ENCODE measurements around the gene NUMB. TPM values are rescaled to one million over a fixed set of nuclear protein-coding genes. Genes with fewer than 3 reads are reported as not detected.
A peak's percentile ranks its signal among the peaks of the same experiment; 100 is the strongest.

NUMB gene
- polyA plus RNA-seq (ENCODE audit: insufficient read length in 3 of 3), result 10 to 100 TPM; 85.0 to 86.4 (median 85.3) TPM

DNA sequence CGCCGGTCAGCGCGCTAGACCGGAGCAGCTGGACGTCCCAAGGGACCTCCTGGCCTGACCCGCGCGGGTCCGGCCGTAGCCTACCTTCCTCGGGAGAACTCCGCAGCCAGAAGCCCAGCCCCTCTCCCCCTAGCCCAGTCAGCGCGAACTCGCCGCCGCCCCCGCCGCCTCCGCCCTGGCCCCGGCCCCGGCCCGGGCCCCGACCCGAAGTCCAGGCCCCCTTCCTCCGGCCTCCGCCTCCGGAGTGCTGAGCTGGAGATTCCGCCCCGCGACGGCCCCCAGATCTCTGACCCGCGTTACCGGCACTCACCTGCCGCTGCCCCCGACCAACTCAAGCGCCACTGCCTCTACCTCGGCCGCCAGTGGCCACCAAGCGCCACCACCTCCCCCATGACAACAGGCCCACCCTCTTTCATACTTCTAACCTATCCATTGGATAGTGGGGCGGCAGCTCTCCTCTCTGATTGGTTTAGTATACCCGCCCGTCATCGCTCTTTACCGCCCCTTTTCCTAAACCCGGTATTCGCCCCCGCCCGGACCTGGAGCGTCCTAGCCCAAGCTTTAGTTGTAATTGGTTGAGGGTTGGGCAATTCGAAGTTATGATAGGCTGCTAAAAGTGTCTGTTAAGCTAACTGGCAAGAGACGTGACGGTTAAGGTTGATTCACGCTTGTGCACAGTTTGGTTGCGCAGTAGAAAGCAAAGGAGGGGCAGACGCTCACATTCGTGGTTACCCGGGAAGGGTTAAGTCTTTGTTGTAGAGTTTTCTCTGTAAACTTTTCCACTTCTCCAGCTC is at the start of gene NUMB:
TSS of gene NUMB (minus strand) at position 364 of the 794 bp plus-strand sequence. CDS start 102,795 bp downstream, outside the sequence.
- peak; percentile 99 to 100 (median 100) for DNase-seq (ENCODE audit: low read depth in 3 of 3, low spot score in 2 of 3)

GRCh38 chr14:73503648-73504047 is 45.3 kb upstream of the NUMB start:
- no peak for DNase-seq (ENCODE audit: low read depth in 3 of 3, low spot score in 2 of 3)

DNA sequence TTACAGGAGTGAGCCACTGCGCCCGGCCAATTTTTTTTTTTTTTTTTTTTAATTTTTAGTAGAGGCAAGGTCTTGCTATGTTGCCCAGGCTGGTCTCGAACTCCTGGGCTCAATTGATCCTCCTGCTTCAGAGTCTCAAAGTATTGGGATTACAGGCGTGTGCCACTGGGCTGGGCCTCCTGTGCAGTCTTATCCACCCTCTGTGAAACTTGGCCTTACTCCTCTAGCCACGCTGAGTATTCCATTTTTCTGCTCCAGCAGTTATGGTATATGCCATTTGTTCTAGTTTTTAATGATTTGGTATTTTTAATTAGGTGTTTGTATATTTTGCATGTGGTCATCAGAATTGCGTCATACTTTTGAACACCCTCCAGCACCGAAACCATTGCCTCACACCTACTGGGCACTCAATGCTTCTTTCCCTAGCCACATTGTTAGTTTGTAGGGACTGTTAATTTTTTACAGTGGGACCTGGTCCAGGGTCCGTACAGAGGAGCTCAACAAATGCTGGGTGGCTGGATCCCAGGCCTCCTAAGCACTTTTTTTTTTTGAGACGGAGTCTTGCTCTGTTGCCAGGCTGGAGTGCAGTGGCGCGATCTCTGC is 43.8 kb upstream of the NUMB start:
- no peak for DNase-seq (ENCODE audit: low read depth in 3 of 3, low spot score in 2 of 3)

- no peak for DNase-seq (ENCODE audit: low read depth in 3 of 3, low spot score in 2 of 3)
These were observed 42.0 kb upstream of the NUMB start for GRCh38 chr14:73500360-73500759.

- DNase-seq (ENCODE audit: low read depth in 3 of 3, low spot score in 2 of 3), result no peak
These were observed 36.2 kb upstream of the NUMB start for GRCh38 chr14:73494593-73494992.

- no peak for DNase-seq (ENCODE audit: low read depth in 3 of 3, low spot score in 2 of 3)
These were observed 34.3 kb upstream of the NUMB start for GRCh38 chr14:73492670-73493069.

- DNase-seq (ENCODE audit: low read depth in 3 of 3, low spot score in 2 of 3), result no peak
These were observed 33.8 kb upstream of the NUMB start for GRCh38 chr14:73492043-73492552.

GRCh38 chr14:73491256-73492042 is 33.1 kb upstream of the NUMB start:
- peak in 2 of 3 donors; percentile 10 to 18 for DNase-seq (ENCODE audit: low read depth in 3 of 3, low spot score in 2 of 3)

DNA sequence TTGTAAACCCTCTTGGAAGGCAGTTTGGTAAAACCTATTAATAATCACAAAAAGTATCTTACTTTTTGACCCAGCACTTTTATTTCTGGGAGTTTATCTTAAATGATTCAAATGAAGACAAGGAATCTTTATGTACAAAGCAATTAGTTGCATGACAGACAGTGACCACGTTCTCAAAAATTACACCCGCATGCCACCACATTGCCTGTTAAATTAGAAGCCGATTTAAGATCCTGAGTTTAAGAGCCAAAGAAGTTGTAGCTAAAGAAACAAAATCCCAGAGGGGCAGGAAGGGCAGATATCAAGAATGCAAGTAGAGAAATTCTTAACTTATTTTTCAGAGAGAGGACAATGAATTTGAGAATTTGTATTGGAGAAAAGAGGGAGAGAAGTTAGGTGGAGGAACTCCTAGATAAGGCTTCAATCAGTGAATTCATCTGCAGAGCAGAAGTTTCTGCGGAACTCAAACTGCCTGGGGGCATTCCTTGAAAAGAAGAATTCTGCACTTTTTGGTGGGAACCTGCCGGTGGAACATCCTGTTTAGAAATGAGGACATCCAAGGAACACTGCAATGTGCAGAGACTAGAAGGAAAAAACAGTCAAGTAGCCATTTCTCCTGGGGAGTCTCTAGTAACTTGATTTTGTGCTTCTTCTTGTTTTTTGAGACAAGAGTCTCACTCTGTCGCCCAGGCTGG is 31.3 kb upstream of the NUMB start:
- DNase-seq (ENCODE audit: low read depth in 3 of 3, low spot score in 2 of 3), result no peak

- no peak for DNase-seq (ENCODE audit: low read depth in 3 of 3, low spot score in 2 of 3)
These were observed 20.3 kb upstream of the NUMB start for GRCh38 chr14:73478684-73479083.

GRCh38 chr14:73477618-73478266 is 19.4 kb upstream of the NUMB start:
- DNase-seq (ENCODE audit: low read depth in 3 of 3, low spot score in 2 of 3), result no peak

DNA sequence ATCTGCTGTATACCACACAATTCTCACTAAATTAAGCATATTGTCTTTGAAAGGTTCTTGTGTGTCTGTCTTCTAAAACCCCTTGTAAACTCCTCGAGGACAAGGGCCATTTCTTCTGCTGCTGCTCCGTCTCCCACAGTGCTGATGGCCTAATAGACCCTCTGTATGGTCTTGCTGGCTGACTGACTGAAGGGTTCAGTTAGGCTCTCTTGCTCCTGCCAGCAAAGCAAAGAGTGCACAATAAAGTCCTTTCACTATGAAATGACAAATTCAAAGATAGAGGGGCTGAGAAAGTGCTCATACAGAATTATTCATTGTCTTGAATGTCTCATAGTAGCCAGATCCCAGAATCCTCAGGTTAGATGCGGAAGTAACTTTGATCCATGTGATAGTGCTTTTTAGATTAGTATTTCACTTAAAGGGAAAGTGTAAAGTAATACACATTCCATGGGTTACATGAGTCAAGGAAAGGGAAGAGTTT is 18.1 kb upstream of the NUMB start:
- no peak for DNase-seq (ENCODE audit: low read depth in 3 of 3, low spot score in 2 of 3)

- DNase-seq (ENCODE audit: low read depth in 3 of 3, low spot score in 2 of 3), result no peak
These were observed 16.6 kb upstream of the NUMB start for GRCh38 chr14:73474952-73475351.

DNA sequence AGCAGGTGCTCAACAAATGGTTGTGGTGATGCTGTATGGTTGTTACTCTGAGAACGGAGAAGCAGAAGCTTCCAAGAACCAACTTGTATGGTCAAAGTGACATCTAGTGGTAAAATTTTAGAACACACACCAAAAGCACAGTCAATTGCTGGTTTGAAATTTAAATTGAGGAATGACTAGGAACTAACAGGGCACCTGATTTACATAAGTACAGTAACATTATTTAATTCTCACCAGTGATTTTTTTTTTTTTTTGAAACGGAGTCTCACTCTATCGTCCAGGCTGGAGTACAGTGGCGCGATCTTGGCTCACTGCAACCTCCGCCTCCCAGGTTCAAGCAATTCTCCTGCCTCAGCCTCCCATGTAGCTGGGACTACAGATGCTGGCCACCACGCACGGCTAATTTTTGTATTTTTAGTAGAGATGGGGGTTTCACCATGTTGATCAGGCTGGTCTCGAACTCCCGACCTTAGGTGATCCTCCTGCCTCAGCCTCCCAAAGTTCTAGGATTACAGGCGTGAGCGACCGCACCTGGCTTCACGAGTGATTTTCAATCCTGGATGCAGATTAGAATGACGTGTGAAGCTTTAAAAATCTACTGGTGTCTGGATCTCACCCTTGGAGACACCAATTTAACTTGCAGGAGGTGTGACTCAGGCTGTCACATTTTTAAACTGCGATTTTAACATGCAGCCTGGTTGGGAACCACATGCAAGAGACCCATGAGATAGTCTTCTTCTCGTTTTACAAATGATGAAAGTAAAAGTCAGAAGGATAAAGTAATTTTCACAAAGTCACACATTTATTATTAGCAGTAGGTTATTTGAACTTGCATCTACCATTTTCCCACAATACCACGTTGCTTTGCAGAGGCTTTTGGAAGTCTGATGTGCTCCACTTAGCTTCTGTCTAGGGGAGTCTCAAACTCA is 14.1 kb upstream of the NUMB start:
- DNase-seq (ENCODE audit: low read depth in 3 of 3, low spot score in 2 of 3), result no peak

GRCh38 chr14:73471582-73472184 is 13.3 kb upstream of the NUMB start:
- DNase-seq (ENCODE audit: low read depth in 3 of 3, low spot score in 2 of 3), result no peak

DNA sequence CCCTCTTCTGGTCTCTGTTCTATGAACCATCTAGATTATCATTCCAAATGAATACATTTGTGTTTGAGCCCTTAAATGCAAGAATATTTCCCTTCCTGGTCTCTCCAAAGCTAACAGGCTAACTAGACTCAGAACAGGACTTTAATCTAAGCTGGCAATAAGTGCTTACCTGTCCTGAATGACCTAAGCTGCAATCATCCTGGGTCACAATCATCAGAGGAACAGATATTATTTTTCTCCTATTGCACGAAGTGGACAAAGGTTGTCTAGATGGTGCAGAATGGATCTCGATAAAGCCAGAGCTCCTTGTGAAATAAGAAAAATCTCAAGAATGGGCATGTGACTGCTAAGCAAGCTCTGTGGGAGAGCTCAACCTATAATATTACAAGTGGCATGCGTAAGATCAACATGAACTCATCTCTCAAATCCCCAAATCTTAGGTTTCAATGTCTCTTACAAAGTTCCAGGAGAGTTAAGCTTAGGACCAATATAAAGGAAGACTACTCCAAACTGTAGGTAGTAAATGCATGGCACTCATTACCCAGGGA is 10.6 kb upstream of the NUMB start:
- no peak for DNase-seq (ENCODE audit: low read depth in 3 of 3, low spot score in 2 of 3)

DNA sequence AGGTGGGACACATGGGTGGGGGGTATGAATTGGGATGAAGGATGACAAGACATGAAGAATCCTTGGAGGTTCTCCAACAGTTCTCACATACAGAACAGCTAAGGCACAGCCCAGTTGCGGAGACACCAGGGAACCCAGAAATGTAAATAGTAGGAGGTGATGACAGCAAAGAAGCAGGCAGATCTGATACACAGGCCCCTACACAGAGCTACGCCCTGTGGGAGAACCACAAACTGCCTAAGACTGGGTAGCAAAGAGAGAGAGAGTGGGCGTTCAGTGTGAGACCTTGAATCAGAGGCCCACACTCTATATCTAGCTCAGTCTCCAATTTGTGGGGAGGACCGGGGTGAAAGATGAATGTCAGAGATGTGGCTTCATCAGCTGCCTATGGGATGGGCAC is 9.5 kb upstream of the NUMB start:
- no peak for DNase-seq (ENCODE audit: low read depth in 3 of 3, low spot score in 2 of 3)

GRCh38 chr14:73467377-73467776 is 9.0 kb upstream of the NUMB start:
- no peak for DNase-seq (ENCODE audit: low read depth in 3 of 3, low spot score in 2 of 3)
